Liver (tissue), 9 donors: ENCODE results near the gene XKR7. TPM values are rescaled to one million over a fixed set of nuclear protein-coding genes. Genes with fewer than 3 reads are reported as not detected.

Experiments
- DNase-seq: peaks from one replicate; pipeline ENCODE4 v3.0.0-alpha.2; 2017; ENCODE audit warnings: low spot score
- H3K27ac ChIP-seq, 2 donors: one replicate each; pipeline ENCODE4 v1.7.0; 2013; ENCODE audit warnings: inconsistent platforms in 2 of 2, low read length in 2 of 2, control low read depth in 1 of 2, low read depth in 1 of 2, mild to moderate bottlenecking in 1 of 2
- H3K27me3 ChIP-seq, 4 donors: one replicate each; pipeline versions ENCODE4 v1.6.1 to v1.7.0; 2013; ENCODE audit warnings: low read length in 3 of 4, inconsistent platforms in 1 of 4, mild to moderate bottlenecking in 1 of 4, moderate library complexity in 1 of 4; ENCODE audit not compliant: control insufficient read depth in 4 of 4, insufficient read depth in 4 of 4
- H3K36me3 ChIP-seq, 4 donors: one replicate each; pipeline versions ENCODE4 v1.6.1 to v1.7.0; 2013; ENCODE audit warnings: low read length in 3 of 4, mild to moderate bottlenecking in 3 of 4, low read depth in 1 of 4, moderate library complexity in 1 of 4; ENCODE audit not compliant: control insufficient read depth in 4 of 4, insufficient read depth in 3 of 4
- H3K4me1 ChIP-seq, 4 donors: one replicate each; pipeline versions ENCODE4 v1.6.1 to v1.7.0; 2013; ENCODE audit warnings: low read length in 3 of 4, mild to moderate bottlenecking in 3 of 4, moderate library complexity in 1 of 4; ENCODE audit not compliant: control insufficient read depth in 4 of 4, insufficient read depth in 4 of 4
- H3K4me3 ChIP-seq, 3 donors: one replicate each; pipeline versions ENCODE4 v1.6.1 to v1.7.0; 2013; ENCODE audit warnings: low read length in 3 of 3, control low read depth in 1 of 3, low read depth in 1 of 3, mild to moderate bottlenecking in 1 of 3
- H3K9ac ChIP-seq, 2 donors: one replicate each; pipeline ENCODE4 v1.7.0; 2013; ENCODE audit warnings: low read length in 2 of 2, mild to moderate bottlenecking in 2 of 2, moderate library complexity in 2 of 2, control low read depth in 1 of 2, low read depth in 1 of 2
- H3K9me3 ChIP-seq, 4 donors: one replicate each; pipeline versions ENCODE4 v1.6.1 to v1.7.0; 2013; ENCODE audit warnings: low read length in 3 of 4; ENCODE audit not compliant: control insufficient read depth in 4 of 4
- ATF3 ChIP-seq: IDR thresholded peaks from 2 replicates; pipeline ENCODE4 v1.6.1; 2016; ENCODE audit warnings: antibody characterized with exemption
- CTCF ChIP-seq: fragments of 150-350 bp; IDR thresholded peaks from 2 replicates; pipeline ENCODE4 v1.5.1; 2017; ENCODE audit warnings: improper control_type of control experiment, low read depth, low read length; ENCODE audit not compliant: missing input control
- EGR1 ChIP-seq, 2 donors: IDR thresholded peaks; 2 replicates each; pipeline ENCODE4 v1.6.1; 2016 to 2018; ENCODE audit warnings: antibody characterized with exemption in 2 of 2, low read depth in 2 of 2
- FOXA1 ChIP-seq: IDR thresholded peaks from 2 replicates; pipeline ENCODE4 v1.6.1; 2016; ENCODE audit warnings: antibody characterized with exemption
- FOXA2 ChIP-seq: IDR thresholded peaks from 2 replicates; pipeline ENCODE4 v1.6.1; 2016; ENCODE audit warnings: antibody characterized with exemption
- GABPA ChIP-seq, 2 donors: IDR thresholded peaks in 1 of 2; conservative IDR thresholded peaks in 1 of 2; 2 replicates each; pipeline ENCODE4 v1.6.1; 2016; ENCODE audit warnings: antibody characterized with exemption in 2 of 2, mild to moderate bottlenecking in 1 of 2, moderate library complexity in 1 of 2
- HNF4A ChIP-seq, 2 donors: conservative IDR thresholded peaks; 2 replicates each; pipeline ENCODE4 v1.6.1; 2016; ENCODE audit warnings: antibody characterized with exemption in 2 of 2, mild to moderate bottlenecking in 2 of 2
- HNF4G ChIP-seq: IDR thresholded peaks from 2 replicates; pipeline ENCODE4 v1.6.1; 2016; ENCODE audit warnings: antibody characterized with exemption
- JUND ChIP-seq, 2 donors: IDR thresholded peaks; 2 replicates each; pipeline ENCODE4 v1.6.1; 2016; ENCODE audit warnings: antibody characterized with exemption in 2 of 2
- MAX ChIP-seq: IDR thresholded peaks from 2 replicates; pipeline ENCODE4 v1.6.1; 2016; ENCODE audit warnings: antibody characterized with exemption
- NR2F2 ChIP-seq: IDR thresholded peaks from 2 replicates; pipeline ENCODE4 v1.6.1; 2016; ENCODE audit warnings: antibody characterized with exemption
- RAD21 ChIP-seq, 2 donors: IDR thresholded peaks; 2 replicates each; pipeline ENCODE4 v1.6.1; 2016; ENCODE audit warnings: antibody characterized with exemption in 2 of 2, mild to moderate bottlenecking in 2 of 2
- REST ChIP-seq: IDR thresholded peaks from 2 replicates; pipeline ENCODE4 v1.6.1; 2016; ENCODE audit warnings: antibody characterized with exemption, mild to moderate bottlenecking
- RXRA ChIP-seq, 2 donors: IDR thresholded peaks; 2 replicates each; pipeline ENCODE4 v1.6.1; 2017 to 2018; ENCODE audit warnings: antibody characterized with exemption in 2 of 2, mild to moderate bottlenecking in 1 of 2
- SP1 ChIP-seq: IDR thresholded peaks from 2 replicates; pipeline ENCODE4 v1.6.1; 2018; ENCODE audit warnings: antibody characterized with exemption, mild to moderate bottlenecking
- TAF1 ChIP-seq: conservative IDR thresholded peaks from 2 replicates; pipeline ENCODE4 v1.6.1; 2016; ENCODE audit warnings: antibody characterized with exemption, mild to moderate bottlenecking
- YY1 ChIP-seq: IDR thresholded peaks from 2 replicates; pipeline ENCODE4 v1.6.1; 2016; ENCODE audit warnings: antibody characterized with exemption, mild to moderate bottlenecking
- ZBTB33 ChIP-seq: IDR thresholded peaks from 2 replicates; pipeline ENCODE4 v1.6.1; 2016; ENCODE audit warnings: antibody characterized with exemption
- WGBS: extraction: QIAGEN DNeasy Blood & Tissue Kit; methylation state at CpG from one replicate; pipeline ENCODE4 v1.1.7; 2013; 5-methylcytosine and 5-hydroxymethylcytosine counted together
- polyA plus RNA-seq, 2 donors: library from polyadenylated mRNA; stranded (reverse) in 1 of 2; unstranded in 1 of 2; fragments of 200-250 nt in 1 of 2; fragments of >200 nt in 1 of 2; fragmentation: Nextera tagmentation in 1 of 2; extraction: Ambion mirVana in 1 of 2; gene quantifications; one replicate each; pipeline versions ENCODE4 v1.2.1 to v1.2.3, GENCODE V29; 2013 to 2015
- total RNA-seq, 2 donors: library from RNA; depleted of rRNA; stranded (reverse); fragments of >200 nt; gene quantifications; one replicate each; pipeline ENCODE4 v1.2.3, GENCODE V29; 2014
- donor health status: healthy.
- donor health status: healthy.
- donor health status: healthy.
- donor health status: healthy.
- donor health status: healthy.

The XKR7 gene
- total and polyA plus RNA-seq, 4 donors = under 0.01 to 0.05 TPM; not detected in 2

- 47% methylated on average over 1 of the region's 1 CpG for WGBS
- no peak overlapping the region for H3K27ac ChIP-seq
- H3K27me3 ChIP-seq = peaks cover 0 to 2% (median 0%) of the 10 kb centered on the region in 4 donors
- H3K4me1 ChIP-seq = peaks cover 4 to 14% (median 10%) of the 10 kb centered on the region in 4 donors
- TF ChIP-seq JUND (IDR thresholded peaks at IDR 0.05) = no peak
- TF ChIP-seq HNF4A (conservative IDR thresholded peaks at IDR 0.05) = no peak
- no peak for TF ChIP-seq REST
- no peak for TF ChIP-seq EGR1 (IDR thresholded peaks at IDR 0.05; ENCODE audit: low read depth in 2 of 2)
- peaks cover 0 to 3% (median under 1%) of the 10 kb centered on the region in 4 donors for H3K36me3 ChIP-seq
- H3K9ac ChIP-seq = no peak overlapping the region
- no peak overlapping the region for H3K4me3 ChIP-seq
- no peaks in the 10 kb centered on the region for H3K9me3 ChIP-seq
- DNase-seq = no peak
These were observed 13.5 kb upstream of the XKR7 start for GRCh38 chr20:31954500-31954899.

- Histone ChIP-seq H3K36me3 (no peaks in the 10 kb centered on the region), H3K9me3 (no peaks in the 10 kb centered on the region), H3K4me1 (peaks cover 0 to 3% (median 0%) of the 10 kb centered on the region in 4 donors), H3K27ac (no peak overlapping the region), H3K27me3 (peaks cover 0 to 4% (median 0%) of the 10 kb centered on the region in 4 donors), H3K4me3 (no peak overlapping the region), H3K9ac (no peak overlapping the region)
- WGBS = 45% methylated on average over 11 of the region's 11 CpGs
- TF ChIP-seq YY1 (no peak), RAD21 (IDR thresholded peaks at IDR 0.05) (no peak), FOXA2 (no peak), JUND (IDR thresholded peaks at IDR 0.05) (no peak), HNF4A (conservative IDR thresholded peaks at IDR 0.05) (no peak), HNF4G (no peak), EGR1 (IDR thresholded peaks at IDR 0.05; ENCODE audit: low read depth in 2 of 2) (no peak), REST (no peak), GABPA (IDR thresholded peaks at IDR 0.05 in 1 of 2, conservative IDR thresholded peaks at IDR 0.05 in 1 of 2) (no peak), MAX (no peak), SP1 (no peak), CTCF (no peak), NR2F2 (no peak), TAF1 (no peak), ATF3 (no peak), RXRA (IDR thresholded peaks at IDR 0.05) (no peak), ZBTB33 (no peak), FOXA1 (no peak)
- DNase-seq = no peak
These were observed 11.1 kb upstream of the XKR7 start for GRCh38 chr20:31956556-31957526.
